ENCODE data around the gene B3GNT7.

- no peak for TF ChIP-seq EZH2 (IDR thresholded peaks at IDR 0.05)
- TF ChIP-seq, protein P1, sequence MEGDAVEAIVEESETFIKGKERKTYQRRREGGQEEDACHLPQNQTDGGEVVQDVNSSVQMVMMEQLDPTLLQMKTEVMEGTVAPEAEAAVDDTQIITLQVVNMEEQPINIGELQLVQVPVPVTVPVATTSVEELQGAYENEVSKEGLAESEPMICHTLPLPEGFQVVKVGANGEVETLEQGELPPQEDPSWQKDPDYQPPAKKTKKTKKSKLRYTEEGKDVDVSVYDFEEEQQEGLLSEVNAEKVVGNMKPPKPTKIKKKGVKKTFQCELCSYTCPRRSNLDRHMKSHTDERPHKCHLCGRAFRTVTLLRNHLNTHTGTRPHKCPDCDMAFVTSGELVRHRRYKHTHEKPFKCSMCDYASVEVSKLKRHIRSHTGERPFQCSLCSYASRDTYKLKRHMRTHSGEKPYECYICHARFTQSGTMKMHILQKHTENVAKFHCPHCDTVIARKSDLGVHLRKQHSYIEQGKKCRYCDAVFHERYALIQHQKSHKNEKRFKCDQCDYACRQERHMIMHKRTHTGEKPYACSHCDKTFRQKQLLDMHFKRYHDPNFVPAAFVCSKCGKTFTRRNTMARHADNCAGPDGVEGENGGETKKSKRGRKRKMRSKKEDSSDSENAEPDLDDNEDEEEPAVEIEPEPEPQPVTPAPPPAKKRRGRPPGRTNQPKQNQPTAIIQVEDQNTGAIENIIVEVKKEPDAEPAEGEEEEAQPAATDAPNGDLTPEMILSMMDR (IDR thresholded peaks at IDR 0.05) = no peak
Measured at GRCh38 chr2:231392431-231393148, 2.9 kb upstream of the B3GNT7 start.

Data from neural progenitor cell (in vitro differentiated cells).